Measurements from ENCODE around the gene SYMPK. TPM values are rescaled to one million over a fixed set of nuclear protein-coding genes. Genes with fewer than 3 reads are reported as not detected.

Gene SYMPK
- total and polyA plus RNA-seq, 12 donors, result 22.4 to 75.0 (median 33.0) TPM

DNA sequence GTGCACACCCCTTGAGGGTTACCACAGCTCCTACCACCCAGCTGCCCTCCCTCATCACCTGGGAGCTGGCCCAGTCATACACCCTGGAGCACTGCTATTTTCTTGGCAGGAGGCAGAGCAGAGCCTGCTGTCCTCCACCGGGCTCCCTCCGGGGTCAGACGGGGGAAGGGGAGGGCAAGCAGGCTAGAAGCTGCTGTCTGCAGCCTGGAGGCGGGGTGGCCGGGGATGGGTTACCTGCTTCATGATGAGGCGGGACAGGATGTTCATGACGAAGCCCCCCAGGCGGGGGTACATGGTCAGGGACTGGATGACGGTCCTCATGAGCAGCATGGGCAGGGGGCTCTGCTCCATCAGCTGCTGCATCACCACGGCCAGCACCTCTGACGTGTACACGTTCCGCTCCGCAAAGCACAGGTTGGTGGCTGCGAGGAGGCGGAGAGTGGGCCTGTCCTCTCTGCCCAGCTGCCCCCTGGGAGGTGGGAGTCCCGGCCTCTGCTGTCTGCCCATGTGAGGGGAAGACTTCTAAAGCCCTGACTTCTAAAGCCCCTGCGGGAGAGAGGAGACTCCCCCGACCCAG is 45.1 kb downstream of the SYMPK start:
- Histone ChIP-seq H3K4me1 (peaks cover 0 to 31% (median 22%) of the 10 kb centered on the region in 9 donors), H3K27me3 (peaks cover 0 to 36% (median 0%) of the 10 kb centered on the region in 7 donors), H3K9me3 (no peaks in the 10 kb centered on the region), H3K27ac (no peak overlapping the region), H3K36me3 (peaks cover 0 to 35% (median 6%) of the 10 kb centered on the region in 9 donors), H3K4me3 (no peak overlapping the region)
- peak in 4 of 8 donors; percentile 2 to 12 (median 3) for ATAC-seq
- TF ChIP-seq, protein P1, sequence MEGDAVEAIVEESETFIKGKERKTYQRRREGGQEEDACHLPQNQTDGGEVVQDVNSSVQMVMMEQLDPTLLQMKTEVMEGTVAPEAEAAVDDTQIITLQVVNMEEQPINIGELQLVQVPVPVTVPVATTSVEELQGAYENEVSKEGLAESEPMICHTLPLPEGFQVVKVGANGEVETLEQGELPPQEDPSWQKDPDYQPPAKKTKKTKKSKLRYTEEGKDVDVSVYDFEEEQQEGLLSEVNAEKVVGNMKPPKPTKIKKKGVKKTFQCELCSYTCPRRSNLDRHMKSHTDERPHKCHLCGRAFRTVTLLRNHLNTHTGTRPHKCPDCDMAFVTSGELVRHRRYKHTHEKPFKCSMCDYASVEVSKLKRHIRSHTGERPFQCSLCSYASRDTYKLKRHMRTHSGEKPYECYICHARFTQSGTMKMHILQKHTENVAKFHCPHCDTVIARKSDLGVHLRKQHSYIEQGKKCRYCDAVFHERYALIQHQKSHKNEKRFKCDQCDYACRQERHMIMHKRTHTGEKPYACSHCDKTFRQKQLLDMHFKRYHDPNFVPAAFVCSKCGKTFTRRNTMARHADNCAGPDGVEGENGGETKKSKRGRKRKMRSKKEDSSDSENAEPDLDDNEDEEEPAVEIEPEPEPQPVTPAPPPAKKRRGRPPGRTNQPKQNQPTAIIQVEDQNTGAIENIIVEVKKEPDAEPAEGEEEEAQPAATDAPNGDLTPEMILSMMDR (IDR thresholded peaks at IDR 0.05), result no peak
- intact Hi-C loops (cut with DNase I), result loop anchor here in 4 of 10 donors (5.0 to 10.0 kb wide), 4 partner anchors 59 to 199 kb away; partner anchors contain the start of gene IRF2BP1 (in 1 of the 4)
- 78 to 81% methylated on average over 19 of the region's 19 CpGs for WGBS, 2 donors
- DNase-seq, result no peak

DNA sequence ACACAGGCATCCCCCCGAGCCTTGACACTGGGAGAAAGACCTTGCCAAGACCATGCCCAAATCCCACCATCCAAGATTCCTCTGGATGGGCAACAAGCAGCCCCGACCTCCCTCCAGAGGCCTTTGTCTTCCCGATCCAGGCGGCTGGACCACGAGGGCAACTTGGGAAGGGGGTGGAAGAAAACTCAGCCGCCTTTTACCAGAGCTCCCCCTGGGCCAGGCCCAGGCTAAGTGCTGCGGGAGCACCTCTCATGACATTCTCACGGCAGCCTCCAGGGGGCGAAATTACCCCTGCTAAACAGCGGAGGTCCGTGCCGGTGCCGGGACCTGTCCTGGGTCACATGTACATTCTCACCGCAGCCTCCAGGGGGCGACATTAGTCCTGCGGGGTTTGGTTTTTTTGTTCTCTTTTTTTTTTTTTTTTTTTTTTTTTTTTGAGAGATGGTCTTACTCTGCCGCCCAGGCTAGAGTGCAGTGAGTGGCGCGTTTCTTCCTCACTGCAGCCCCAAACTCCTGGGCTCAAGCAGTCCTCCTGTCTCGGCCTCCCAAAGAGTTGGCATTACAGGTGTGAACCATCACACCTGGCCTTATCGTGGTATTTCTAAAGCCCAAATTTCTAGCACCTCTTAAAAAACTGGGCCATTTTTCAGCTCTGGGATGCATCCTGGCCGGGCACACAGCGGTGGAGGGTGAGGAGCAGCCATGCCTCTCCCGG is 45.8 kb downstream of the SYMPK start:
- TF ChIP-seq, protein P1 (IDR thresholded peaks at IDR 0.05), result peak; percentile 94 to 99 (median 98)

DNA sequence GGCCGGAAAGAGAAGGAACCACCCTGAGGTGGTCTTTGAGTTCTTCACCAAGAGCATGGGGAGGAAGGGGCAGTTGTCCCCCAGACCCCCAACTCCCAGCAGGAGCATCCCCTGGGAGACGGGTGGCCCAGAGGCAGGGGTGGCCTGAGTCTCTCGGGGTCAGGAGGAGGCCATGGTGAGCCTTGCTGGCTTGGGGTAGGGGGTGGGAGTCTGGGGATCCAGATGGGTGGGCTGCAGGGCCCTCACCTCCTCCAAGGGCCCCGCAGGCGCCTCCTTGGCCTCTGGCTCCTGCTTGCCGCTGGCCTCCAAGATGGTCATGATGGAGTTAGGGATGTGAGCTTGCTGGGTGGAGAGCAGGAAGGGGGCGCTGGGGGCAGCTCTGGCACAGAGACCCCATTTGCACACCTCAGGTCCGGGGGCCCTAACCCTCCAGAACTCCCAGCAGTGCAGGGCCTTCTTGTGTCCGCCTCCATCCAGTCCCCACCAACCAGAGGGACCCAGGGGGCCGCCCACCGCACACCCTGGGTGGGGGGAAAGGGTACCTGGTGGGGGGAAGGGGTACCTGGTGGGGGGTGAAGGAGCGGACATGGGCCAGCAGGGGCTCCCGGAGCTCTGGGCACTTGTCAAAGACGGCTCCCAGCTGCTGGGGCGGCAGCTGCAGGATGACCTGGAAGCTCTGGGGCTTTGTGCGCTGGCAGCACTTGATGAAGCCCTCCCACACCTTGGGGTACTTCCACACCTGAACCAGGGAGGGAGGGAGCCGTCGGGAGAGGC is 46.5 kb downstream of the SYMPK start:
- WGBS, 2 donors, result 67 to 70% methylated on average over 16 to 18 of the region's 18 CpGs
- TF ChIP-seq, protein P1 (IDR thresholded peaks at IDR 0.05), result no peak

More for the DNA sequence above, 45.8 kb downstream of the SYMPK start:
- DNase-seq (peak; percentile 94), ATAC-seq (peak; percentile 79 to 94 (median 90))
- Histone ChIP-seq H3K27me3 (peaks cover 0 to 36% (median 0%) of the 10 kb centered on the region in 7 donors), H3K4me1 (peaks cover 0 to 31% (median 22%) of the 10 kb centered on the region in 9 donors), H3K36me3 (peaks cover 0 to 28% (median 0%) of the 10 kb centered on the region in 9 donors), H3K27ac (peak overlapping the region in 2 of 10 donors; percentile 32 to 44), H3K4me3 (no peak overlapping the region), H3K9me3 (no peaks in the 10 kb centered on the region)
- intact Hi-C loops (cut with DNase I), result loop anchor here in 4 of 10 donors (5.0 to 10.0 kb wide), 4 partner anchors 60 to 200 kb away; partner anchors contain the start of gene IRF2BP1 (in 1 of the 4)
- WGBS, 2 donors, result 24% methylated on average over 24 of the region's 24 CpGs

More for the DNA sequence above, 46.5 kb downstream of the SYMPK start:
- intact Hi-C loops (cut with DNase I), result loop anchor here in 4 of 10 donors (5.0 to 10.0 kb wide), 4 partner anchors 61 to 201 kb away; partner anchors contain the start of gene IRF2BP1 (in 1 of the 4)
- H3K27me3 ChIP-seq, result peaks cover 0 to 36% (median 0%) of the 10 kb centered on the region in 7 donors
- H3K9me3 ChIP-seq, result no peaks in the 10 kb centered on the region
- ATAC-seq, result peak in 7 of 8 donors; percentile 5 to 36 (median 8)
- peaks cover 0 to 22% (median 0%) of the 10 kb centered on the region in 9 donors for H3K36me3 ChIP-seq
- no peak for DNase-seq
- H3K4me3 ChIP-seq, result peak overlapping the region in 8 of 10 donors; percentile 39 to 58 (median 54)
- peaks cover 0 to 31% (median 22%) of the 10 kb centered on the region in 9 donors for H3K4me1 ChIP-seq
- H3K27ac ChIP-seq, result peak overlapping the region in 4 of 10 donors; percentile 32 to 68 (median 45)
